Measurements from ENCODE around the gene SLC22A14.

- TF ChIP-seq CTCF (conservative IDR thresholded peaks at IDR 0.05) (no peak), ZFX (IDR thresholded peaks at IDR 0.05) (no peak)
Measured at GRCh38 chr3:38313695-38314094, 31.6 kb downstream of the SLC22A14 start.

Data from C4-2B (cell line).